ENCODE results near the gene SGIP1. TPM values are rescaled to one million over a fixed set of nuclear protein-coding genes. Genes with fewer than 3 reads are reported as not detected.

The SGIP1 gene
- total RNA-seq, 1 experiment from 2014 or later, result not detected

DNA sequence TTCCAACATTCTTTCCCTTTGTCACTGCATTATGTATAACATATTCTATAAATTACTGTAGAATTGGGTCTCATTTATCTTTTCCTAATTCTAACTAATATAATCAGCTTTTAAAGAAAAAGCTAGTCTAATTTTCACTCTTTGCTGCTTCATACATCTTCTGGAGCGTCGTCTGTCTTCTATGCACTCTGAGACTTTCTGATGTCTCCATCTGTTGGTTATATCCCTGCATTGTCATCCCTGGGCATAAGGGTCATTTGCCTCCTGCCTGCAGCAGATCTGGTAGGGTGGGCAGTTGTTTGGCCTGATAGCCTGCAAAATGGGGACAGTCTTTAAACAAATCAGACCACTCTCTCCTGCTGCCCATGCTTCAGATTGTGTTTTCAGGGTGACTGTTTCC is 177.5 kb downstream of the SGIP1 start:
- no TSS peak for BruUV-seq (replicated peaks)
- TF ChIP-seq, protein P1, sequence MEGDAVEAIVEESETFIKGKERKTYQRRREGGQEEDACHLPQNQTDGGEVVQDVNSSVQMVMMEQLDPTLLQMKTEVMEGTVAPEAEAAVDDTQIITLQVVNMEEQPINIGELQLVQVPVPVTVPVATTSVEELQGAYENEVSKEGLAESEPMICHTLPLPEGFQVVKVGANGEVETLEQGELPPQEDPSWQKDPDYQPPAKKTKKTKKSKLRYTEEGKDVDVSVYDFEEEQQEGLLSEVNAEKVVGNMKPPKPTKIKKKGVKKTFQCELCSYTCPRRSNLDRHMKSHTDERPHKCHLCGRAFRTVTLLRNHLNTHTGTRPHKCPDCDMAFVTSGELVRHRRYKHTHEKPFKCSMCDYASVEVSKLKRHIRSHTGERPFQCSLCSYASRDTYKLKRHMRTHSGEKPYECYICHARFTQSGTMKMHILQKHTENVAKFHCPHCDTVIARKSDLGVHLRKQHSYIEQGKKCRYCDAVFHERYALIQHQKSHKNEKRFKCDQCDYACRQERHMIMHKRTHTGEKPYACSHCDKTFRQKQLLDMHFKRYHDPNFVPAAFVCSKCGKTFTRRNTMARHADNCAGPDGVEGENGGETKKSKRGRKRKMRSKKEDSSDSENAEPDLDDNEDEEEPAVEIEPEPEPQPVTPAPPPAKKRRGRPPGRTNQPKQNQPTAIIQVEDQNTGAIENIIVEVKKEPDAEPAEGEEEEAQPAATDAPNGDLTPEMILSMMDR (IDR thresholded peaks at IDR 0.05; ENCODE audit: unreplicated experiment), result no peak
- CTCF ChIA-PET, result no interaction called here

DNA sequence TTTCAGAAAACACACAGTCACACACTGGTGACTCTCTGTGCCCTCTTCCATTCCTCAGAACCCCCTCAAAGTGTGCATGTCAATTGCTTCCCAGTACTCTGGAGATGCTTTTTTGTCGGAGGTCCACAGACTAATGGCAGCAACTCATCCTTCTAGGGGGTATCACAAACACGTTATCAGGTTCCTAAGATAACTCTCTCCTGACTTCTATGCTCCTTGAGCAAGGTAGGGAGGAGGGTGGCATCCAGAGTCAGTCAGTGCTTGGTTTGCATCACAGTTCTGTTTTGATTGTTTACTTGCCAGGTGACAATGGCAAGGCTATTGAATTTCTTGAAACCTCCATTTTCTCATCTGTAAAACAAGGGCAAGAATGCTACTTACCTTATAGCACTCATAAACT is 178.9 kb downstream of the SGIP1 start:
- CTCF ChIA-PET, result no interaction called here
- no peaks in the 10 kb centered on the region for H3K4me1 Mint-ChIP-seq (ENCODE audit: low read depth, unreplicated experiment)
- BruUV-seq (replicated peaks), result no TSS peak

More for the DNA sequence above, 177.5 kb downstream of the SGIP1 start:
- intact Hi-C loops (cut with micrococcal nuclease; ENCODE audit: unreplicated experiment), result no loop called here
- no peaks in the 10 kb centered on the region for H3K4me1 Mint-ChIP-seq (ENCODE audit: low read depth, unreplicated experiment)
- H3K27ac Mint-ChIP-seq (ENCODE audit: unreplicated experiment), result no peak overlapping the region
- H3K4me3 Mint-ChIP-seq (ENCODE audit: low read depth, unreplicated experiment), result no peak overlapping the region
- no peaks in the 10 kb centered on the region for H3K27me3 Mint-ChIP-seq (ENCODE audit: unreplicated experiment)
- no peaks in the 10 kb centered on the region for H3K36me3 Mint-ChIP-seq (ENCODE audit: insufficient read depth, unreplicated experiment)
- no peak for DNase-seq
- no peaks in the 10 kb centered on the region for H3K9me3 Mint-ChIP-seq (ENCODE audit: low read depth, unreplicated experiment)

DNA sequence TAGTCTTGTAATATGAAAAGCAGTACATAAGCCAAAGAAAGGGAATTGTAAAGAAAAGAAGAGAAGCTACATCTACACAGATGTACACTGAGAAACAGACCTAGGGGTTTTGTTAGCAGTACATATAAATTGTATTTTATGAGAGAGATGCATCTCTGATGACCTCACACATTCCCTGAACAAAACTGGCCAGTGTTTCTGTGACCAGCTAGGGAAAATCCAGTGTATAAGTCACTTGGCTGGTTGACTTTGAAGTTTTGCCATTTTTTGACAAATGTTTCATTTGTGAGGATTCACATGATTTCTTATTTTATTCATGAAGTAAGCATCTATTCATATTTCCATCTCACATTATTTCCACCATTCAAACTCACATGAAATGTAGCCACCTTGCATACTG is 190.0 kb downstream of the SGIP1 start:
- no peak for DNase-seq
- intact Hi-C loops (cut with micrococcal nuclease; ENCODE audit: unreplicated experiment), result no loop called here
- H3K4me1 Mint-ChIP-seq (ENCODE audit: low read depth, unreplicated experiment), result no peaks in the 10 kb centered on the region
- BruUV-seq (replicated peaks), result no TSS peak
- H3K27me3 Mint-ChIP-seq (ENCODE audit: unreplicated experiment), result no peaks in the 10 kb centered on the region
- TF ChIP-seq, protein P1 (IDR thresholded peaks at IDR 0.05; ENCODE audit: unreplicated experiment), result no peak
- CTCF ChIA-PET, result no interaction called here
- no peak overlapping the region for H3K4me3 Mint-ChIP-seq (ENCODE audit: low read depth, unreplicated experiment)
- H3K9me3 Mint-ChIP-seq (ENCODE audit: low read depth, unreplicated experiment), result no peaks in the 10 kb centered on the region
- no peaks in the 10 kb centered on the region for H3K36me3 Mint-ChIP-seq (ENCODE audit: insufficient read depth, unreplicated experiment)
- H3K27ac Mint-ChIP-seq (ENCODE audit: unreplicated experiment), result no peak overlapping the region

More for the DNA sequence above, 178.9 kb downstream of the SGIP1 start:
- Mint-ChIP-seq H3K36me3 (ENCODE audit: insufficient read depth, unreplicated experiment) (no peaks in the 10 kb centered on the region), H3K27me3 (ENCODE audit: unreplicated experiment) (peaks cover 10% of the 10 kb centered on the region), H3K27ac (ENCODE audit: unreplicated experiment) (no peak overlapping the region), H3K4me3 (ENCODE audit: low read depth, unreplicated experiment) (no peak overlapping the region), H3K9me3 (ENCODE audit: low read depth, unreplicated experiment) (no peaks in the 10 kb centered on the region)
- TF ChIP-seq, protein P1 (IDR thresholded peaks at IDR 0.05; ENCODE audit: unreplicated experiment), result no peak
- intact Hi-C loops (cut with micrococcal nuclease; ENCODE audit: unreplicated experiment), result no loop called here
- DNase-seq, result no peak

DNA sequence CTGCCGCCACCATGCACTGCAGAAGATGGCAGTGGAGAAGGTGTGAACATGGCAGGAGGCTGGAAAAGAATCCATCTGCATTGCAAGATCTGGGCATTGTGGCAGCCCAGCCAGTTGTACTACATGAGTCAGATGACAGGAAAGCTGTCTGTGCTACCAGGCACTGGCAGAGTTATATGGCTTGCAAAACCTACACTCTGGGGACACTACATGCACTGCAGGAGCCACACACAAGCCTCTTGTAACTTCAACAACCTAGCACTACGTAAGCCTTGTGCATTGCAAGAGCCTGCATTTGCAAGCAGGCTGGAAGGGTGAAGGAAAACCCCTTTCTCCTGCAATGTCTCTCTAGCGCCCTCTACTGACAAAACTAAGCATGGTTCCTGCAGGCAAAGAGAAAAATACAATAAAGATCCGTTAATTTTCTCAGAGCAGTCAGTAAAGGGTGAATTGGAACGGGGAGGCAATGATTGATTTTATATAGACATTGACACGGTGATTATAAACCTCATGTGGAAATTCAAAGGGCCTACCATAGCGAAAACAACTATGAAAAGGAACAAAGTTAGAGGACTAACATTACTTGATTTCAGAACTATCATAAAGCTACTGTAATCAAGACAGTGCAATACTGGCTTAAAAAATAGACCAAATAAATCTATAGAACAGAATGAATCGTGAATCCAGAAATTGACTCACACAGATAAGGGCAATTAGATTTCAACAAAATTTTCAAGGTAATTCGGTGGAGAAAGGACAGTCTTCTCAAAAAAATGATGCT is 192.1 kb downstream of the SGIP1 start:
- TF ChIP-seq, protein P1 (IDR thresholded peaks at IDR 0.05; ENCODE audit: unreplicated experiment), result peak; percentile 88
- no peaks in the 10 kb centered on the region for H3K27me3 Mint-ChIP-seq (ENCODE audit: unreplicated experiment)
- no peaks in the 10 kb centered on the region for H3K4me1 Mint-ChIP-seq (ENCODE audit: low read depth, unreplicated experiment)
- DNase-seq, result peak; percentile 66
- CTCF ChIA-PET, result interaction anchor here (0.9 kb wide), 1 partner anchor 276 kb away, joined by 3 read pairs; no protein-coding TSS in a partner anchor
- H3K27ac Mint-ChIP-seq (ENCODE audit: unreplicated experiment), result no peak overlapping the region
- H3K36me3 Mint-ChIP-seq (ENCODE audit: insufficient read depth, unreplicated experiment), result no peaks in the 10 kb centered on the region
- intact Hi-C loops (cut with micrococcal nuclease; ENCODE audit: unreplicated experiment), result loop anchor here (1.0 to 5.0 kb wide), 3 partner anchors 222 to 473 kb away; no protein-coding TSS in a partner anchor
- no peak overlapping the region for H3K4me3 Mint-ChIP-seq (ENCODE audit: low read depth, unreplicated experiment)
- BruUV-seq (replicated peaks), result no TSS peak
- no peaks in the 10 kb centered on the region for H3K9me3 Mint-ChIP-seq (ENCODE audit: low read depth, unreplicated experiment)
